T-cell (primary cell): ENCODE data around the gene PKHD1. TPM values are rescaled to one million over a fixed set of nuclear protein-coding genes. Genes with fewer than 3 reads are reported as not detected.
"Not testable (repeated sequence)": the region's sequence is repeated elsewhere in the genome, so short reads cannot be mapped to it uniquely, and the experiment has no call there.

ENCODE experiments used
- ATAC-seq, 4 experiments: fragments of 200-7000 bp in 3 of 4; fragments of 150-1000 bp in 1 of 4; cut with Tn5 transposase; replicated peaks in 1 of 4; 1 replicate in 3 of 4; 2 replicates in 1 of 4; pipeline ENCODE4 v1.10.0; 2021; ENCODE audit warnings: moderate library complexity in 3 of 4, mild to moderate bottlenecking in 2 of 4, moderate number of reproducible peaks in 1 of 4
- CTCF ChIA-PET, 2 donors: fragments of 300-600 bp; sonication (Branson Sonifier 250); formaldehyde crosslinking; loops; one replicate each; lab custom pipeline; 2022; ENCODE audit warnings: antibody characterized with exemption in 2 of 2; lab: Charles Lee
- POLR2A ChIA-PET, 2 donors: fragments of 300-600 bp; sonication (Branson Sonifier 250); formaldehyde crosslinking; loops; one replicate each; lab custom pipeline; 2022; ENCODE audit warnings: antibody characterized with exemption in 2 of 2; lab: Charles Lee
- DNase-seq, 35 experiments: peaks; one replicate each; pipeline versions ENCODE4 v3.0.0 to v3.0.0-alpha.2; 2013 to 2023
- H3K27ac ChIP-seq: one replicate; pipeline ENCODE4 v1.5.1; 2013; ENCODE audit warnings: low read length
- H3K27me3 ChIP-seq, 2 experiments: replicated peaks in 1 of 2; 1 replicate in 1 of 2; 2 replicates in 1 of 2; pipeline versions ENCODE4 v1.6.1 to v1.7.0; 2013; ENCODE audit warnings: low read length in 1 of 2, mixed read lengths in 1 of 2; ENCODE audit not compliant: control insufficient read depth in 2 of 2, insufficient read depth in 2 of 2; ENCODE audit errors: extremely low read depth in 1 of 2
- H3K36me3 ChIP-seq, 2 donors: 1 replicate in 1 of 2; 2 replicates in 1 of 2; pipeline versions ENCODE4 v1.6.1 to v1.7.0; 2013; ENCODE audit warnings: low read length in 1 of 2; ENCODE audit not compliant: control insufficient read depth in 2 of 2, insufficient read depth in 1 of 2; ENCODE audit errors: extremely low read depth in 1 of 2
- H3K4me1 ChIP-seq, 2 experiments: 1 replicate in 1 of 2; 2 replicates in 1 of 2; pipeline versions ENCODE4 v1.6.1 to v1.7.0; 2013; ENCODE audit warnings: low read length in 2 of 2, mixed read lengths in 1 of 2; ENCODE audit not compliant: insufficient read depth in 2 of 2, control insufficient read depth in 1 of 2; ENCODE audit errors: extremely low read depth in 1 of 2
- H3K4me3 ChIP-seq, 2 donors: 1 replicate in 1 of 2; 2 replicates in 1 of 2; pipeline versions ENCODE4 v1.5.1 to v1.7.0; 2013; ENCODE audit warnings: mild to moderate bottlenecking in 2 of 2, low read length in 1 of 2, moderate library complexity in 1 of 2; ENCODE audit not compliant: control insufficient read depth in 1 of 2; ENCODE audit errors: extremely low read depth in 1 of 2
- H3K9me3 ChIP-seq: 2 replicates; pipeline ENCODE4 v1.7.0; 2013
- H3K27ac Mint-ChIP-seq, 2 donors: one replicate each; pipeline ENCODE4 v1.8.0; 2020 to 2021; ENCODE audit warnings: mild to moderate bottlenecking in 2 of 2, mixed read lengths in 2 of 2
- H3K27me3 Mint-ChIP-seq, 2 donors: one replicate each; pipeline ENCODE4 v1.8.0; 2021 to 2022; ENCODE audit warnings: mixed read lengths in 2 of 2
- H3K36me3 Mint-ChIP-seq: one replicate; pipeline ENCODE4 v1.8.0; 2021; ENCODE audit warnings: mixed read lengths
- H3K4me1 Mint-ChIP-seq, 3 donors: one replicate each; pipeline ENCODE4 v1.8.0; 2020 to 2022; ENCODE audit warnings: mixed read lengths in 3 of 3, mild to moderate bottlenecking in 1 of 3
- H3K4me3 Mint-ChIP-seq, 3 donors: one replicate each; pipeline ENCODE4 v1.8.0; 2020 to 2022; ENCODE audit warnings: mild to moderate bottlenecking in 3 of 3, mixed read lengths in 3 of 3, moderate library complexity in 3 of 3
- H3K9me3 Mint-ChIP-seq, 3 donors: one replicate each; pipeline ENCODE4 v1.8.0; 2020 to 2022; ENCODE audit warnings: mixed read lengths in 3 of 3
- WGBS: methylation state at CpG from one replicate; pipeline ENCODE4 v1.1.5; 2013; ENCODE audit warnings: missing lambda C conversion rate; ENCODE audit not compliant: insufficient coverage; 5-methylcytosine and 5-hydroxymethylcytosine counted together
- total RNA-seq, 35 experiments: library from RNA in 6 of 35; stranded (reverse) in 6 of 35; fragments of 120-200 nt in 1 of 35; gene quantifications; one replicate each; pipeline versions ENCODE4 v1.2.1 to v1.2.4 and lab custom pipeline; 2013 to 2026

PKHD1 gene
- total RNA-seq, 5 donors from 2014 or later (not counting 1 experiment from before 2014, with no cell fraction given) = 0.03 TPM; not detected in 3

DNA sequence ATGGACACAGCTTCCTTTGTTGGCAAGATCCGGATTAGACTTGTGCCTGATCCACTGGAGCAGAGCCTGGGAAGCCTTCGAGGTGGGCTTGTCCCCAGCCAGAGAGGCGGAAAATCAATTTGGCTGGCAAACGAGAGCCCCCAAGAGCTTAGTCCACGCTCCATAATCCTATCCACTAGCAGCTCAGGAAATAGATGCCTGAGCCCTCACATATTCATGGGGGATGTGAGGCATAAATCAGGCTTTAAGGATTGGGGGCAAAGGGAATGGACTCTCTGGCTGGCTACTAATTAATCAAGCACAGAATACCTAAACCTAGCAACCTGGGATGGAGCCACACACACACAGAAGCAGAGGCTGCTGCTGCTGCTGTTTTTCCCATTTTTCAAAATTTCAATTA is 137.9 kb downstream of the PKHD1 start:
- ChIA-PET POLR2A (no interaction called here), CTCF (no interaction called here)
- Histone ChIP-seq H3K36me3 (no peaks in the 10 kb centered on the region), H3K9me3 (no peaks in the 10 kb centered on the region), H3K27me3 (peaks cover 2 to 7% of the 10 kb centered on the region in 2 experiments), H3K4me1 (no peaks in the 10 kb centered on the region), H3K4me3 (no peak overlapping the region), H3K27ac (no peak overlapping the region)
- H3K4me3 Mint-ChIP-seq = no peak overlapping the region
- DNase-seq = no peak
- no peaks in the 10 kb centered on the region for H3K9me3 Mint-ChIP-seq
- H3K4me1 Mint-ChIP-seq = no peaks in the 10 kb centered on the region
- no peak for ATAC-seq
- no peak overlapping the region for H3K27ac Mint-ChIP-seq
- H3K36me3 Mint-ChIP-seq = no peaks in the 10 kb centered on the region
- WGBS = 57% methylated on average over 1 of the region's 5 CpGs
- peaks cover 1 to 3% of the 10 kb centered on the region in 2 donors for H3K27me3 Mint-ChIP-seq

DNA sequence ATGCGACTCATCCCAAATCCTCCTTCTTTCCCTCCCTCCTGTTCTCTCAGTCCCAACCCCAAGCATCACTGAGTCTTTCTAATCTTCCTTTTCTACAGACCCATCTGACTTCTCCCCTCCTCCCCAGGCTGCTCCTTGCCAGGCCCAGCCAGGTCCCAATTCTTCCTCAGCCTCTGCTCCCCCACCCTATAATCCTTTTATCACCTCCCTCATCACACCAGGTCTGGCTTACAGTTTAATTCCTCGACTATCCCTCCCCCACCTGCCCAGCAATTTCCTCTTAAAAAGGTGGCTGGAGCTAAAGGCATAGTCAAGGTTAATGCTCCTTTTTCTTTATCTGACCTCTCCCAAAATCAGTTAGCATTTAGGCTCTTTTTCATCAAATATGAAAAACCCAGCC is 147.7 kb downstream of the PKHD1 start:
- peaks cover 5 to 11% of the 10 kb centered on the region in 2 donors for H3K27me3 Mint-ChIP-seq
- H3K4me3 Mint-ChIP-seq, H3K27ac ChIP-seq, H3K9me3 ChIP-seq, H3K36me3 Mint-ChIP-seq, H3K9me3 Mint-ChIP-seq, H3K4me1 ChIP-seq, DNase-seq, POLR2A ChIA-PET, H3K36me3 ChIP-seq, H3K4me3 ChIP-seq, H3K27me3 ChIP-seq, H3K4me1 Mint-ChIP-seq, H3K27ac Mint-ChIP-seq, ATAC-seq, CTCF ChIA-PET: not testable (repeated sequence)
- 79% methylated on average over 1 of the region's 2 CpGs for WGBS

DNA sequence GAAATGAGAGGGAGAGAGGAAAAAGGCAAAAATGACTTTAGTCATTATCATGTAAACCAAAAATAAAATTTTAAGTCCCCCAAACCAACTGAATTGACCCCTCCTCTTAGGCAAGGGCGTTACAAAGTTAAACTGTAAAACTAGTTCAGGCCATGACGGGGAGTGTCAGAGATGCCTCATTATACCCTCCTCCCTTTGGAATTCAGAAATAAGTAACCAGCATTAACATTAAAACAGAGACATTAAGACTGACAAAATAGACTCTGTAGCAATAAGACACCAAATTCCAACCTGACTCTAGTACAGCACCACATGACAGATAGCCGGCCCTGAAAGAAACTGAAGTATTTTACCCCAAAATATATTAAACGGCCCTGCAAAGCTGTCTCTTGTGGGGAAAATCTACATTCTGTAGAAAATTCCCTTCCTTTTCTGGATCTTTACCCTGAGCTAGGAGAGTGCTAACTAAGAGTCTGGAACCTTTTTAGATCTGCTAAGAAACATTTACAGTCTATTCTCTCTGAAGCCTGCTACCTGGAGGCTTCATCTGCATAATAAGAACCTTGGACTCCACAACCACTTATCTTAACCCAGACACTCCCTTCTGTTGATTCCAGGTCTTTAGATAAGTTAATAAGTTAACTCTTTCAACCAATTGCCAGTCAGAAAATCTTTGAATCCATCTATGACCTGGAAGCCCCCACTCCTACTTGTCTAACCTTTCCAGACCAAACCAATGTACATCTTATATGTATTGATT is 150.7 kb downstream of the PKHD1 start:
- CTCF ChIA-PET = no interaction called here
- Mint-ChIP-seq H3K4me3 (no peak overlapping the region), H3K27ac (no peak overlapping the region), H3K27me3 (peaks cover 0 to 5% of the 10 kb centered on the region in 2 donors), H3K9me3 (no peaks in the 10 kb centered on the region), H3K36me3 (no peaks in the 10 kb centered on the region), H3K4me1 (no peaks in the 10 kb centered on the region)
- H3K9me3 ChIP-seq = no peaks in the 10 kb centered on the region
- ATAC-seq = no peak
- no peaks in the 10 kb centered on the region for H3K4me1 ChIP-seq
- 50% methylated on average over 2 of the region's 4 CpGs for WGBS
- POLR2A ChIA-PET = no interaction called here
- H3K4me3 ChIP-seq = no peak overlapping the region
- no peak for DNase-seq
- H3K27ac ChIP-seq = no peak overlapping the region
- no peaks in the 10 kb centered on the region for H3K36me3 ChIP-seq
- no peaks in the 10 kb centered on the region for H3K27me3 ChIP-seq

DNA sequence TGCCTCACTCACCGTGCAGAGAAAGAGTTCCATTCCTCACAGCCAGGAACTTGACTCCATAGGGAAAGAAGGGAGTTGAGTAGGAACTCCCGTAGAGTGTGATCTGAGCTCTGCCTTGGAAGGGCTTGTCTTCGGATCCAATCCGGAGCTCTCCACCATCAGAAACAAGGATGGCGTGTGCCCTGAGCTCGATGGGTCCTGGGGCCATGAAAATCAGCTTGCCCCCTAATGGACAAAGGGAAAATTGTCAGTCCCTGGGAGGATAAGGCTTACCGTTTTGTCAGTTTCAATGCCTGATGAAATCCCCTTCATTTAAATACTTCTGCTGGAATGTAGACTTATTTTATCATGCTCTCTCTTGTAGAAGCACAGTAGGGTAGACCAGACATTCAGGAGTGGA is 153.3 kb downstream of the PKHD1 start:
- no peaks in the 10 kb centered on the region for H3K27me3 ChIP-seq
- POLR2A ChIA-PET = no interaction called here
- Mint-ChIP-seq H3K36me3 (no peaks in the 10 kb centered on the region), H3K27ac (no peak overlapping the region), H3K9me3 (no peaks in the 10 kb centered on the region), H3K4me1 (no peaks in the 10 kb centered on the region), H3K27me3 (no peaks in the 10 kb centered on the region), H3K4me3 (no peak overlapping the region)
- H3K4me1 ChIP-seq = no peaks in the 10 kb centered on the region
- no peak for ATAC-seq
- WGBS = no CpG with 5 or more reads among the region's 7 CpGs
- no peak overlapping the region for H3K4me3 ChIP-seq
- H3K27ac ChIP-seq = no peak overlapping the region
- DNase-seq = no peak
- H3K9me3 ChIP-seq = no peaks in the 10 kb centered on the region
- CTCF ChIA-PET = interaction anchor here in 1 of 2 donors (0.5 to 0.7 kb wide), 2 partner anchors 10 to 1968 kb away, joined by 3 to 4 read pairs; no protein-coding TSS in a partner anchor
- H3K36me3 ChIP-seq = no peaks in the 10 kb centered on the region

DNA sequence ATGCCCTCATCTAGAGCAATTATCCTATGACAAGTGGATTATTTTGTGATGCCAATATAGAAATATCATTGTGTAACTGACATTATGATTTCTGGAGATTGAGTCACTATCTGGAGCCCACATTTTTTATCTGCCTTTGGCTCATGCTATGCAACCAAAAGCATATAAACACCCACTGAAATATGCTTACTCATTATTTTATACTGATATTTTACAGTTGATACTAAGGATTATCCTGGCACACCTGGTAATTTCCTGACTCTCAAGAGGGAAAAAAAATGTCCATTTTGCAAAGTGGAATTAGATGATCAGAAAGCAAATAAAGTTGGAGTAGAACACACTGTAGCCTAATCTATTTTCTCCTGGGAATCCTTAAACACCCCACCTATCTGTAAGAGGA is 154.5 kb downstream of the PKHD1 start:
- Mint-ChIP-seq H3K4me1 (no peaks in the 10 kb centered on the region), H3K27me3 (no peaks in the 10 kb centered on the region), H3K36me3 (no peaks in the 10 kb centered on the region), H3K9me3 (no peaks in the 10 kb centered on the region), H3K4me3 (no peak overlapping the region), H3K27ac (no peak overlapping the region)
- ATAC-seq (no peak), DNase-seq (no peak)
- Histone ChIP-seq H3K27ac (no peak overlapping the region), H3K4me3 (no peak overlapping the region), H3K9me3 (no peaks in the 10 kb centered on the region), H3K4me1 (no peaks in the 10 kb centered on the region), H3K36me3 (no peaks in the 10 kb centered on the region), H3K27me3 (no peaks in the 10 kb centered on the region)
- POLR2A ChIA-PET = no interaction called here
- CTCF ChIA-PET = no interaction called here

DNA sequence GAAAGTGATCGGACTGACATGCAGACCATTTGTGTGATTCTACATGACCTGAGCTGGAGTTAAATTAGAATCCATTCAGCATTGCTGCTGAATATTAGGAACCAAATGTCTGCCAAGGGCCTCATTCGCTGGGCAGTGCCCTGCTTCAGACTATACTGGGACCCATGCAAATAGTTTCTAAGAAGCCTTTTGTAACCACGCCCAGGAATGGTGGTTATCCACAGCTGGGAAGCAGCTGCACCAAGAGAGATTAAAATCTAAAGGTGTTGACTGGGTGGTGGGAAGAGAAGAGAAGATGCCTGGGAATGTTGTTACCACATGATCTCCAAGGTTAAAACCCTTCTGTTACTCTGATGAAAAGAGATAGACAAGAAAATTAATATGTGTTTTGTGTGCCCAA is 156.8 kb downstream of the PKHD1 start:
- H3K9me3 ChIP-seq = no peaks in the 10 kb centered on the region
- H3K4me1 ChIP-seq = no peaks in the 10 kb centered on the region
- Mint-ChIP-seq H3K9me3 (no peaks in the 10 kb centered on the region), H3K4me1 (no peaks in the 10 kb centered on the region), H3K4me3 (no peak overlapping the region), H3K27ac (no peak overlapping the region), H3K36me3 (no peaks in the 10 kb centered on the region), H3K27me3 (peaks cover 0 to 4% of the 10 kb centered on the region in 2 donors)
- ChIA-PET CTCF (no interaction called here), POLR2A (no interaction called here)
- no peak overlapping the region for H3K4me3 ChIP-seq
- H3K27ac ChIP-seq = no peak overlapping the region
- H3K27me3 ChIP-seq = no peaks in the 10 kb centered on the region
- DNase-seq (no peak), ATAC-seq (no peak)
- no peaks in the 10 kb centered on the region for H3K36me3 ChIP-seq
- 69% methylated on average over 3 of the region's 3 CpGs for WGBS
